DOHH2 (cell line): Measurements from ENCODE around the gene AQP7.

Experiments used
- EZH2phosphoT487 ChIP-seq: fragments of 200-600 bp; sonication (generic); IDR thresholded peaks from 2 replicates; pipeline ENCODE4 v1.6.1; 2017; ENCODE audit warnings: borderline replicate concordance, mild to moderate bottlenecking, antibody characterized with exemption, low read length, moderate library complexity, mixed read lengths
- TF ChIP-seq, protein P1 (sequence below): fragments of 200-600 bp; sonication (generic); IDR thresholded peaks from one replicate; pipeline ENCODE4 v1.5.1; 2014; ENCODE audit warnings: antibody characterized with exemption, mild to moderate bottlenecking, low read depth, low read length; ENCODE audit not compliant: poor library complexity, severe bottlenecking

DNA sequence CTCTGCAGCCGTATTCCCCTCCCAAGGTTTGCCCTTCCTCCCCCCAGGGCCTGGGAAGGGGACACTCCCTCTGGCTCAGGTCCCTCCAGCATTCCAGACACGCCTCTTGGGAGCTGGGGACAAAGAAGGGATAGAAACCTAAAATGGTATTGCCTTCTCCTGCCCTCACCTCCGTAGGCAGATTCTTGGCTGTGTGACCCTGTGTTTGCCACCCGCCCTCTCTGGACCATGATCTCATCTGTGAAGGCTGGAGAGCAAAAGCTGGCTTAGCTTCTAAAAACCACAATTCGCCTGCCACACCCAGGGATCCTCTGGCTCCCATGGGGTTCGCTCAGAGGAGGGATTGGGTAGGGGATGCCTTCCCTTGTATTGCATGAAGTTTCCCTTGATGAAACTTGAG is 37.4 kb upstream of the AQP7 start:
- TF ChIP-seq, protein P1, sequence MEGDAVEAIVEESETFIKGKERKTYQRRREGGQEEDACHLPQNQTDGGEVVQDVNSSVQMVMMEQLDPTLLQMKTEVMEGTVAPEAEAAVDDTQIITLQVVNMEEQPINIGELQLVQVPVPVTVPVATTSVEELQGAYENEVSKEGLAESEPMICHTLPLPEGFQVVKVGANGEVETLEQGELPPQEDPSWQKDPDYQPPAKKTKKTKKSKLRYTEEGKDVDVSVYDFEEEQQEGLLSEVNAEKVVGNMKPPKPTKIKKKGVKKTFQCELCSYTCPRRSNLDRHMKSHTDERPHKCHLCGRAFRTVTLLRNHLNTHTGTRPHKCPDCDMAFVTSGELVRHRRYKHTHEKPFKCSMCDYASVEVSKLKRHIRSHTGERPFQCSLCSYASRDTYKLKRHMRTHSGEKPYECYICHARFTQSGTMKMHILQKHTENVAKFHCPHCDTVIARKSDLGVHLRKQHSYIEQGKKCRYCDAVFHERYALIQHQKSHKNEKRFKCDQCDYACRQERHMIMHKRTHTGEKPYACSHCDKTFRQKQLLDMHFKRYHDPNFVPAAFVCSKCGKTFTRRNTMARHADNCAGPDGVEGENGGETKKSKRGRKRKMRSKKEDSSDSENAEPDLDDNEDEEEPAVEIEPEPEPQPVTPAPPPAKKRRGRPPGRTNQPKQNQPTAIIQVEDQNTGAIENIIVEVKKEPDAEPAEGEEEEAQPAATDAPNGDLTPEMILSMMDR: no peak
- no peak for TF ChIP-seq EZH2phosphoT487
